HG03103 (cell line): ENCODE data around the gene ODF2L.
A peak's percentile ranks its signal among the peaks of the same experiment; 100 is the strongest.

Experiments used
- ATAC-seq: cut with Tn5 transposase; IDR thresholded peaks from one replicate; pipeline ENCODE4 v1.9.1; 2021; ENCODE audit warnings: low read depth; ENCODE audit not compliant: unreplicated experiment

ODF2L gene, protein sequence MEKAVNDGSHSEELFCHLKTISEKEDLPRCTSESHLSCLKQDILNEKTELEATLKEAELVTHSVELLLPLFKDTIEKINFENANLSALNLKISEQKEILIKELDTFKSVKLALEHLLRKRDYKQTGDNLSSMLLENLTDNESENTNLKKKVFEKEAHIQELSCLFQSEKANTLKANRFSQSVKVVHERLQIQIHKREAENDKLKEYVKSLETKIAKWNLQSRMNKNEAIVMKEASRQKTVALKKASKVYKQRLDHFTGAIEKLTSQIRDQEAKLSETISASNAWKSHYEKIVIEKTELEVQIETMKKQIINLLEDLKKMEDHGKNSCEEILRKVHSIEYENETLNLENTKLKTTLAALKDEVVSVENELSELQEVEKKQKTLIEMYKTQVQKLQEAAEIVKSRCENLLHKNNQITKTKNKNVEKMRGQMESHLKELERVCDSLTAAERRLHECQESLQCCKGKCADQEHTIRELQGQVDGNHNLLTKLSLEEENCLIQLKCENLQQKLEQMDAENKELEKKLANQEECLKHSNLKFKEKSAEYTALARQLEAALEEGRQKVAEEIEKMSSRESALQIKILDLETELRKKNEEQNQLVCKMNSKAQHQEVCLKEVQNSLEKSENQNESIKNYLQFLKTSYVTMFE

DNA sequence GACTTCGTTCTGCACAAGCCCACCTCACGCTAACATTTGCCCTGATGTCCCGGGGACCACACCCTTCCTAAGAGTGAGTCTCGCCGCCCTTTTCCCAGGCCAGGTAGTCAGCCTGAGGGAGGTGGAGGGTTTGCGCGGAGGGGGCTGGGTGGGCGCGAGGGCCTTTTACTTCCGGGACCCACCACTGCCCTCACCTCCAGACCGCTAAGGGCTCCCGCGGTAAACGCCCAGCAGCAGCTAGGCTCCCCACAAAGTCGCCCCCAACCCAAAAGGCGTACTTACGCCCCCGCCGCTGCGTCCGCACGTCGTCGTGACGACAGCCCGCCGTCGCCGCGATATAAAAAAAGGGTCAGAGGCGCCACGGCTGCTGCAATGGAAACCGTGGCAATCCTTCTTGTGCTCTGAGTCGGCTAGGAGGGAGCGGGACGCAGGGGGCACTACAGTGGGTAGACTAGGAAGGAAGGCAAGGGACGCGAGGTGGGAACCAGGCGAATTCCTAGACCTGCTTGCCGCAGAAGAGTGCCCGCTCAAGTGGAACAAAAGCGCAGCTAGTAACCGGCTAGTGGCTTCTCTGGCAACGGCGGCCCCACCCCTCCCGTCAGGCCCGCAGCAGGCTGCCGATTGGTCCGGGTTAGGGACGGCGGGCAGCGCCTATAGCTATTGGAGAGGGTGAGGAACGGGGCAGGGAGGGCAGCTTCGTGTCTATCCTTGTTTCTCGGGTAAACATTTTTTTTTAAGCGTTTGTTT is at the start of gene ODF2L:
ODF2L (minus strand) TSS at position 573 of the 747 bp plus-strand sequence. CDS start 9,296 bp downstream, outside the sequence.
- ATAC-seq, result peak; percentile 100

DNA sequence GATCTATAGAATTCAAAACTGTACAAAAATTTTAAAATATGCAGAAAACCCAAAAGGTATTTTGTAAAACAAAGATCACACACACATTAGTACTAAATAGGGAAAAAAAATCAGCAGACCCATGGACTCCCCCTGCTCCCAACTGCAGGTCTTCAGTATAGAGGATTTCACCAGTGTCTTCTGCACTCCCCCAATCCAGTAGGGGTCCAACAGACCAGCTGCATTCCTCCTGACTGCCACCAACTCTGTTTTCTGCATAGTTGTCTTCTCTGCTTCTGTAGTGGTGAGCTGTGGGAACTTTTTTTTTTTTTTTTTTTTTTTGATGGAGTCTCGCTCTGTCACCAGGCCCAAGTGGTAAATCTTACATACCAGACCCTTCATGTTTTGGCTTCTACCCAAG is 49.8 kb upstream of the ODF2L start:
- no peak for ATAC-seq

DNA sequence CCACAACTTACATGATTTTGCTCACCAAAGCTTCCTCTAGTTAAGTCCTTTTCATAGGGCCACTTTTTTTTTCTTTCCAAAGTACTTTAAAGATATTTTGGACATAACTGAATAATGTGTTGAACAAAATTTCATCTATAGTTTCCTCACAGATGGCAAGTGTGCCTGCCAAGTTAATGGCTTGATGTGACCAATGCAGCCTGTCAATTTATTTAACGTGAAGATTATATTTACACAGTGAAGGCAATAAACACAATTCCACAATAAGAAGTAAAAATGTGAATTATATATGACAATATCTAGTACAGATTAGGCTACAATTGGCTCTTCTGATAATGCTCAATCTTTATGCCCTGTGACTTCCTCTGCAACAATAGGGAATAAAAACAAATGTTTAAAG is 45.9 kb upstream of the ODF2L start:
- no peak for ATAC-seq

DNA sequence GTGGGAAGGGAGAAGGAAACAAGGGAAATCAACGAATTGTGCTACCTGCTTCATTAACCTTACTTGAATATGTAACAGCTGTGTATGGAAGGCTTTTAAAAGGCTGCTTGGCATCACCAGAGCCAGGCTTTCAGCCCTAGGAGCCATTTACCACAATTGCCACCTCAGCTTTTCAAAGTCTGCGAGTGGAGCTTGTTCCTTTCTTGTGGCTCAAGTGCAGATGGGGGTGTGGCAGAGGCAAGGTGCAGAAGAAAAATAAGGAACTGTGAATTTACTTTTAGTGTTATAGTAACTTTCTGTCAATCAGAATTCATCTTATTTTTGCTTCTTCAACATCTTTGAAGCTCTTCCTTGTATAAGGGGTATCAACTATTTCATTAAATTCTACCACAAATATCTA is 45.5 kb upstream of the ODF2L start:
- no peak for ATAC-seq

DNA sequence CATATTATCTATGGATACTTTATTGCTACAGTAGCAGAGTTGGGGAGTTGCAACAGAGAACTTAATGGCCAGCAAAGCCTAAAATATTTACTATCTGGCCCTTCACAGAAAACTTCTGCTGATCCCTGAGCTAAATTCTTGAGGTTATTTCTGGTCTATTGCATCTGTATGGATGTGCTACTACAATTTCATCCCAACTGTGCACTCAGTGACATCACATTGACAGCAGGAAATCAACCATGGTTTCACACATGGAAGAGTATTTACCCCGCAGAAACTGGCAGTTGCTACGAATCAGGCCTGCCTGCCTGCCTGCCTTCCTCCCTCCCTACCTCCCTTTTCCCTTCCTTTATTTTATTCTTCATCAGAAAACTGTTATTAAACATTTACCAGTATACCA is 39.9 kb upstream of the ODF2L start:
- no peak for ATAC-seq

DNA sequence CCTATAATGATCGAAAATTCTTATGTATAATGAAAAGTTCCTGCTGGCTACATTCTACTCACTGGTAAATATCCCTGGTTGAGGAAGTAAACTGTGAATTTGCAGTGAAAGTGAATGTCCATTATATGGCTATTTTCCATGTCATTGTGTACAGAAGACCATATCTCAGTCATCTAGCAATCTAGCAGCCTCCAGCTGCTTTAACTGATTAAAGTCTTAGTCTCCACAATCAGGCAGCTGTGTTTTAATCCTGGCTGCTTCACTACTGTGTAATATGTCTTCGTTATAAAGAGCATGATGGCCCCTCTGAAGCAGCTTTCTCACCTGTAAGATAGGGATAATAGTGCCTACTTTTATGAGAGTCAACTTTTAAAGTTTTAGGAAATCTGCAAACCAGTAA is 39.2 kb upstream of the ODF2L start:
- no peak for ATAC-seq

DNA sequence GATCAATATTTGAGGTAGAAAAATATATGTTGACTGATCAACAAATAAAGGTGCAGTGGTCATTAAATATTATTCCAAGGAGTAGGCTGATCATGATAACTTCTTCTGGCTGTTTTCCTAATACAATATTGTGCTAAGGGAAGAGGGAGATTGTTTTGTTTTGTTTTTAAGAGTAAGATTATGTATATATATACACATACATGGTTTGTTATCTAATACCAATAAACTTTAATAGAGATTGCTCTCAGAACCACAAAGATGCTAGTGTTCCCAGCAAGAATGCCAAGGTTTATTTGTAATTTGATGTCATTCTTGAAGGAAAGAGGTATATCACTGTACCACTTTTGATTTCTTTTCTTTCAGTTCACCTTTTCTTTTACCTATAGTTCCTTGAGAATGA is 37.9 kb upstream of the ODF2L start:
- ATAC-seq, result no peak

DNA sequence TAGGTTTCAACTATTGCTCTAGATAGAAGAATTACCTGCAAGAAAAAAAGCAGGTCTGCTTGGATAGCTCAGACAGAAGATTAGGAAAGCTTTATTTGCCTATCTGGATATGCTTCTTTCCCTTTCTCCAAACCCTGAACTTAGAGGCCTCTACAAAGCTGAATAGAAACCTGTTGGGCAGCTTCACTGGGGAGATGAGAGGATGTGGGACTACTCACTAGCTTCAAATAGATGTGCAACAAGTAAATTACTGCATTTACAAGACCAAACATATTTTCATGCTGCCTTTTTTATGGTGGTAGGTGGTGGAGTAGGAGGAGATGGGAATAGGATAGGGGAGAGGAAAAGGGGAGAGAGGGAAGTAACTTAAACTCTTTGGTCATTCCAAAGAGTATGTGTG is 34.3 kb upstream of the ODF2L start:
- no peak for ATAC-seq

DNA sequence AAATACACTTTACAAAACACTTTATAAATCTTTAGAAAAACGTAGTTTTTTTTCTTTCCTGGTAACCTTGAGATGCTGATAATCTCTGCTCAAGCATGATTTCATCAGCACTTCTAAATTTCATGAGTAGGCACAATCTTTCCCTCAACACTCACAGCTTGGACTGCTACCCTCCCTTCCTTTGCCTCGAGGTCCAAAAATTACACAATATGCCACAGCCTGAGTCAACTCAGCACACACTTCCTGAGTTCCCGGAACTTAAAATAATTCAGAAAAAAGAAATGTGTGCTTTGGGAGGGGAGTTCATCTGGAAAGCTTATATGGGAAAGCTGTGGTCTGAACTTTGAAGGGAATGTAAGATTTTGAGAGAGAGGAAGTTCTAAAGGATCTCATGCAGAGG is 33.7 kb upstream of the ODF2L start:
- no peak for ATAC-seq

DNA sequence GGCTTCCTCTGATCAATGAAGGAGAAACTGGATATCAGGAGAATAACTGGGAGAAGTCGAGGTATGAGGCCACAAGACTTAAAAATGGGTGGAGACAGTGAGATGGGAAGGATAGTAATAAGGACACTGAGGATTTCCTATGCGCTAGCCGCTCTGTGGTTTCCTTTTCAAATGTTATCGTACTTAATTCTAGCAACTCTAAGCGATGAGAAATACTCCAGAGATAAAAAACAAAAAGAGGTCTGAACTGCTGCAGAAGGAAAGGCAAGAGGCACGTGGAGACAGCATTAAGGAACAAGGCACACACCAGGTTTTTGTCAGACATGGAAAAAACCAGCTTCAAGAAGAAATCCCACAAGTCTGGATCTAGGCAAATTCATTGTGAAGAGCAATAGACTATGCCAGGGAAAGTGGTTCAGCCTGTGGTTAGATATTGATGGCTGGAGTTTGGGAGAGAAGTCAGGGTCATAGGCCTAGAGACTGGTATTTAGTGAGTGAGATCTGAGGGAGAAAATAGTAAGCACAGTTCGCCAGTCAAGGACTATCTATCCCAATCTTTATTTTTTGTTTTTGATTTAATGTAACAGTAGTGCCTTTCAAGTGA is 33.1 kb upstream of the ODF2L start:
- no peak for ATAC-seq

DNA sequence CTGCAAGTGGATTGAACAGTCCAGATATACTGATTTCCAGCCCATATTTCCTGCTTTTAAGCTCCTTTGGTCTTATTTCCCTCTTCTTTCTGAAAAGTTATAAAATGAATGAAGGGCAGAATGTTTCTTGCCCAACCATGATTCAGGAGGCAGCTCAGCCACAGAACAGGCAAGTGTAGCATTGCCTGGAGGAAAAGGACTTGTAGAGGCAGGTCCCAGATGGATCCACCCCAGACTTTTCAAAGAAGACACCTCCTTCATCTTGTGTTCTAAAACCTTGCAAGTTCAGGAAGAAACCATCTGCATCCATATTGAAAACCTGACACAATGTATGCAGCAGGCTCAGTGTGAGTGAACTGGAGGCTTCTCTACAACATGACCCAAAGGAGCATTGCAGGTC is 27.8 kb upstream of the ODF2L start, which contains the start of gene CLCA2:
CLCA2 (plus strand) TSS at position 299 of the 400 bp plus-strand sequence; CDS start at position 376, 77 bp downstream.
- ATAC-seq, result no peak

DNA sequence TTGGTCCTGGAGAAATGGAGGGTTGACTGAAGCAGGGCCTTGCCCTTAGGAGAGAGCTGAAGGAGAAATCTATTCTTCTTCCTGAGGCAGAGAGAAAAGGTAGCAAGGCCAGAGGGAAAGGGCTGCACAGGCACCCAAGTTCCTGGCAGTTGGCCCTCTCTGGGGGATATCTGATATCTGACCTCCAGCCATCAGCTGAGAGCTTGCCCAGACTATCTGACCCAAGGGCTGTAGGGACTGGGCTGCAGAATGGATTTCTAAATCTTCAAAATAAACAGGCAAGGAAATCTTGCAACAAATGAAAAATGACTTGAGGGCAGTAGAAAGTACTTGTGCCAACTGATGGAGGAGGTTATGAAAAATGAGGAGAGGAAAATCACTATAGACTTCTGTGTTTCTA is 27.4 kb upstream of the ODF2L start:
- no peak for ATAC-seq

DNA sequence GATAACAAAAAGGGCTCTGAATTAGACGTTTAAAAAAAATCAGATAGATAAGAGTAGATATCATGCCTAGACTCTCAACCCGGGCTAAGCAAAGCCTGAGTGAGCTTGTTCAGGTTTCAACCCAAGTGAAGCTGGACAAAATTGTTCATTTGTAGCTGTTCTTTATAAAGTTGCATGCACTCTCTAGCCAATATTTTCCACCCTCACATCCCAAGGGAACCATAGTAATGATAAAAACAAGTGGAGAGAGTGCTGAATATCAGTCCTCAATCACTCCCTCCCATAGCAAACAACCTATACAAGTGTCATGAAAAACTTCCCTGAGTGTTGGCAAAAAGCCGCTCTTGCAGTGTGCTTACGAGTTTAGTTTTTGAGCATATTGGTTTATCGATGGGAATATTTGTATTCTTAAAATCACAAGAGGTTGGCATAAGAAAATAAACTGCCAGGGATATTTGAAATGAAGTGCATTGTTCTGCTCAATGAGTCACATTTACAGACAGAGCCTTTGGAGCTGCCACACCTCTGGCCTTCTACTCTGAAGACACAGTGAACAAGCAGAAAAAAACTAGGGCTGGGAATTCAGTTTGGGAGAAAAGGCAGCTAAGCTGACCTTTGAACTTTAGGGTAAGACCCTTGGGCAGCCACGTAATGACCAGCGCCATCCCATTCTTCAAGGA is 25.6 kb upstream of the ODF2L start:
- ATAC-seq, result no peak

DNA sequence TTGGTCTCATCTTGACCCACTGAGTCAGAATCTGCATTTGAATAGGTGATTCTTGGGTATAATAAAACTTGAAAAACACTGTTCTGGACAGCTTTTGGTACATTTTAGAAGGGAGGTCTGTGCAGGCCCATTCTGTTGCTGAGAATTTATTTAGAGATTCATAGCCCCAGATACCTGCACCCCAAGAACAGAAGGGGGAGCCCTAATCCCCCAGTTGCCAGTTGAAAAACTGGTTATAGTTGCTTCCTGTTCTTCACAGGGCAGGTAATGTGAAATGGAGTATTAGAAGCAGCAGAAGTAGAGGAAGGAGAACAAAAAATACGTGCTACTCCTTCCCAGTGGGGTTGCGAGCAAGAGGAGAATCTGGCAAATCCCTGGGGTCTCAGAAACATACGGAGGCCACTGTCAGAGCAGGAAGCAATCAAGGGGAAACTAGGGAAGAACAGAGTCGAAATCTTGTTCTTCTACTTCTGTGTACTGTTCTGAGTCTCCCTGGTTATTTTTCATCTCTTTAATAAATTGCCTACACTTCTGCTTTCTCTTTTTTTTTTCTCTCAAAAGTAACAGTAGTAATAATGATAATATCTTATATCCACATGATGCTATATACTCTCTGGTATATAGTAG is 23.3 kb upstream of the ODF2L start:
- ATAC-seq, result peak; percentile 78

DNA sequence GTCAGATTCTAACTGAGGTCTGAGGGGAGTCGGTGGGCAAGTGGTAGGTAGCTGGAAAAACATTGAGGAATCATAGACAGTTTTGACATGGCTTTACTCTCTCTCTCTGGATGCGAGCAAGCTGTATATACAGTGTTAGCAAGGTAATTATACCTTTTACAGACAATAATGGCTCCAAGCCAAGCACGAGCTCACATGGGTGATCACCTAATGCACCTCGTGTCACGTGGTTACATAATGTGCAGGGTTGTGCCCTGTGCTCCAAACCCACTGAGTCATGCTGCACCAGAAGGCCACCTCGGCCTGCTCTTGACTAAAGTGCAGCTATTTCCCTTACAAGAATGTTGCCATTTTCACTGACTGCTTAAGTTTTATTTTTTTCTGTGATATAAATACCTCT is 20.2 kb upstream of the ODF2L start:
- ATAC-seq, result no peak

DNA sequence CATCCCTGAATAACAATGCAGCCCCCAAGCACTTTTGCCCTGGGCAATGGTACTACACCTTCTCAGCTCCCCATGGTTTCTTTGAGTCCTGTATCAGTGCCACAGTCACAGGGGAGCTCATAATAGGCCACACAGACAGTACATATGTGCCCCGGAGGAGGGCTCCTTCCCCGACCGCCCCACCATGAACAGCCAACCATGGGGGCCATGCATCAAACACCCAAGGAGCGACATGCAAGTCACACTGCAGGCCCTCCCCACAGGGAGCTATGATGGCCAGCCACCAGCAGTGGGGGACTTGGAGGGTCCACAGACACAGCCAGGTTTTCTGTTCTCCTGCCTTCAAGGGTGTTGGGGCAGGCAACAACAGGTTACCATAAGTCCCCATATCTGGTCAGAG is 14.8 kb upstream of the ODF2L start:
- ATAC-seq, result no peak

DNA sequence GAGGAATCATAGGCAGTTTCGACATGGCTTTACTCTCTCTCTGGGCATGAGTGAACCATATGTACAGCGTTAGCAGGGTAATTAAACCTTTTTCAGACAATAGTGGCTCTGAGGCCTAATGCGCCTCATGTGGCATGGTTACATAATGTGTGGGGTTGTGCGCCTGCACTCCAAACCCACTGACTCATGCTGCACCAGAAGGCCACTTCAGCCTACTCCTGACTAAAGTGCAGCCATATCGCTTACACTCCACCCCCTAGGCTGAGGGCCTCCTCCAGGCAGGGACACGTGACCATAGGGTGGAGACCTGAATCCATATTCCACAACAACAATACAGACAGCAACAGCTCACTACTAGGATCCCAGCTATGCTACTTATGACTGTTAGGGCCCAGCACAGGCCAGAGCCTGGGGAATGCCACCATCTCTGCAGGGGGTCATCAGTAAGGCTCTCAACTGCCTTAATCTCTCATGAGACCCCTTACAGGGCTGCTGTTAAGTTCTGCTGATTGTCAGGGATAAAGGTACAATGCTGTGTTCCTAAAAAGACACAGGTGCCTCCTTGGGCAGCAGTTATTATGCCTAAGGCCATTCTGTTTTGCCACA is 13.4 kb upstream of the ODF2L start:
- ATAC-seq, result no peak

DNA sequence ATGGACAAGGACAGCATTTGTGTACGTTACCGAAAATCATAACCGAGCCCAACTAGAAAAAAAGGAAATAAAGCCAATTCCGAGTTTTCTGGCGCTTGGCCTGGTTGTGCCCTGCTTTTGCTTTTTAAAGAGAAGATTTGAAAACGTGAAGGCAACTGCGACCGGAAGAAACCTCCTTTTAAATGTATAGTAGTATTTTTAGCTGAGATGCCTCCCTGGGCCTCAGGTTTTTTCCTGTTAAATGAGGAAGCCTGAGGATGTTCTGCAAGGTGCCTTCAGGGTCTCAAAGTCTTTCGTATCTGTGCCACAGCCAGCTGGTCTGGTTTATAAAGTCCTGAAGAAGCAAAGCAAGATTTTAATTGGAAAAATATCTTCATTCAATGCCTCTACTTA is 371 bp upstream of the ODF2L start:
- peak; percentile 18 for ATAC-seq

DNA sequence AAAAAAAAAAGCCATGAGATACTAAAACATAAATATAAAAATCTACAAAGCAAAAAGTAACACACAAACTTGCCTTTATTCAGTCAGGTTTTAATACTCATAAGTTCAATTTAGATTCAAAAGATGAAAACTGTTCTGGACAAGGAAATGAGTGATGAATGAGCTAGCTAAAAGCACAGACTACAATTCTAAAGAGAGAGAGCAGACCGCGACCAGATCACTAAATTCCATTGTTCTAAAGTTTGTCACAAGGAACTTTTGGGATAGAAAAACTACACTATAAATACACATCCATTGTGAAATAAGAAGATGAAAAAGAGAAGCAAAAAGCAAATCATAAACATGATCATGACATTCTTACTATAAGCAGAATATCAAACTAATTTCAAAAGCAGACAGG is 1.7 kb downstream of the ODF2L start:
- no peak for ATAC-seq

DNA sequence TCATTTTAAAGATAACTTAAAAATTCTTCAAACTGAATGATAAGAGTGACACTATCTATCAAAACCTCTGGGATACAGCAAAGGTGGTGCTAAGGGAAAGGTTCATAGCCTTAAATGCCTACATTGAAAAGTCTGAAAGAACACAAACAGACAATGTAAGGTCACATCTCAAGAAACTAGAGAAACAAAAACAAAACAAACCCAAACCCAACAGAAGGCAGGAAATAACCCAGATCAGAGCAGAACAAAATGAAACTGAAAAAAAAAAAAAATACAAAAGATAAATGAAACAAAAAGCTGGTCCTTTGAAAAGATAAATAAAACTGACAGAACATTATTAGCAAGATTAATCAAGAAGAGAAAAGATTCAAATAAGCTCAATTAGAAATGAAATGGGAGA is 6.8 kb downstream of the ODF2L start:
- peak; percentile 76 for ATAC-seq
